Activated T-cell treated with anti-CD3 and anti-CD28 coated beads for 4 hours (primary cell): ENCODE results near the gene PPP2R3A.

Experiments used
- DNase-seq: peaks from one replicate; pipeline ENCODE4 v3.0.0-alpha.2; 2020

The PPP2R3A gene

GRCh38 chr3:135975053-135975452, 9.5 kb downstream of the PPP2R3A start:
- no peak for DNase-seq

- DNase-seq: no peak
Observed at GRCh38 chr3:135975536-135975935, 10.0 kb downstream of the PPP2R3A start.

GRCh38 chr3:135980343-135980742, 14.8 kb downstream of the PPP2R3A start:
- DNase-seq: no peak

DNA sequence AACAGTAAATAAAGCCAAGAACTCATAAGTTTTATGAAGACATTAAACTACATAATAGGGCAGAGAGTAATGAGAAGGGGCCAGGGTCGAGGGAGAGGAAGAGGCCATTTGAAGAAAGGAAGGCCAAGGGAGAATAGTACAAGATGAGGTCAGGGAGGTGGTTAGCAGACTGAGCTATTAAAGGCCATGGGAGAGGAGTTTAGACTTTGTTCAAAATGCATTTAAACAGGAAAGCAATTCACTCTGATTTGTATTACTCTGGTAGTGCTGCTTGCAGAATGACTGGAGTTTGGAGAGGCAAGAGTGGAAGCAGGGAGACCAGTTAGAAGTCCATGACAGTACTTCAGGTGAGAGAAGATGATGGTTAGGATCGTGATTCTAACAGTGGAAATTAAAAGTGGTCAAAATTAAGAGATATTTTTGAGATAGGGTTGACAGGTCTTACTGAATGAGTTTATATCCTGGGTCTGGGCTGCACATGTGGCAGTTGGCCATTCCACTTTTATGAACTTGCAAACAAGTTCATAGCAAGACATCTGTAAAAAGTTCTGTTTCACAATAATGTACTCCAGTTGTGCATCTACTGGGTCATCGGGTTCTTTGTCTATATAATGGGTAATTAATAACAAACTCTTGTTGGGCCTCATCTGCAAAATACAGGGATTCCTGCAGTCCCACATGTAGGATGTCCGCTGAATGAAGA, 16.3 kb downstream of the PPP2R3A start:
- DNase-seq: no peak

GRCh38 chr3:135982404-135982761, 16.9 kb downstream of the PPP2R3A start:
- DNase-seq: no peak

DNA sequence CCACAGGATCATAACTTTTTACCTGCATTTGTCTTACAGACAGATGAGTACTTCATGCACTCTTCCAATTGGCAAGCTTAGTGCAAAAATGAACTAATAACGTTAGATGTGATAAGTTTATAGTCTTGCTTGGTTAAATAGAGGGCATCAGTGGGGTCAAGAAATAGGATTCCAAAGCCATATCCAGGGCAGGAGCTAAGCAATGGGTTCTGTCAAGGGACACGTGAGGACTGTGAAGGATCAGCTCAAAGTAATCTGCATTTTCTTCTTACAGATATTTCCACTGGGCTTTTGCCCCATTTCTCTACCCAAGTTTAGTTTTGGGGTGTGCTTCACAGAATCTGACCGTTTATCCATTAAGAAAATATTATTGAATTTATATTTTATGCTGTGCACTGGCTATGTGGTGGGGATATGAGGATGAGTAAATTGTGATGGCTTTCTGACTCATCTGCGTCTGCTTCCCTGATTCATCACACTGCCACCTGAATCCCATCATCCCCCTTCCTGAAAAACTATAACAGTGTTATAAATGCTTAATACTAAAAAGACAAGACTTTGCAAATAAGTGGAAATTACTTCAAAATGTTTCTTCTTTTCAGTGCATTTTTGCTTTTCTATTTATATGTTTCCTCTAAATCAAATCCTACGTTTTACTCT, 17.5 kb downstream of the PPP2R3A start:
- no peak for DNase-seq

DNA sequence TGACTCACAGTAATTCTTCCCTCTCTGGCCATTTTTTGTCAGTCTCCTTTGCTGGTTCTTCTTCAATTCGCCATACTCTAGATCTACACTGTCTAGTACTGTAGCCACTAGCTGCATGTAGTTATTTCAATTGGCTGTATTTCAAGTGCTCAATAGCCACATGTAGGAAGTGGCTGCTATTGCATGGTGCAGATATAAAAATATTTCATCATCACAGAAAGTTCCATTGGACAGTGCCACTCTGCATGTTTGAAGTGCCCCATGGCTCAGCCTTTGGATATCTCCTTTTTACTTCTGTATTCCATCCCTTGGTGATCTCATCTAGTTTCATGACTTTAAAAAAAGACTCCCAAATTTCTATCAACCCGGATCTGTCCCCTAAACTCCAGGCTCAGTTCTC, 22.1 kb downstream of the PPP2R3A start:
- no peak for DNase-seq

GRCh38 chr3:135989242-135989641, 23.7 kb downstream of the PPP2R3A start:
- no peak for DNase-seq

DNA sequence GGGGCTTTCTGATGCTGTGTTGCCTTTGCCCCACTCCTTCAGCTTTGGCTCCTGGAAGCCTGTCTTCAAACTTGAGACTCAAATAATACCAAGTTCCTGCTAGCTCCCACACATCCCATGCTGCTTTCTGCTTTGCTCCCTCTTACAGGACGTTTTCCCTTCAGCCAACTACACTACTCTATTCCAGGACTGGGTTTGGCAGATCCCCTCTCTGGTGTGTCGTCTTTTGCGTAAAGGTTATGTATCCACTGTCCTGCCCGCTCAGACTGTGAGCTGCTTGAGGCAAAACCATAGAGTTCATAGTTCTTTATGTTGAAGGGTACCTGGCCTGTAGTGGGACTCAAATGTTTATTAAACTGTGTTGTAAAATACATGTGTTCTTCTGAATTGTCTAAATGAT, 25.4 kb downstream of the PPP2R3A start:
- DNase-seq: no peak

DNA sequence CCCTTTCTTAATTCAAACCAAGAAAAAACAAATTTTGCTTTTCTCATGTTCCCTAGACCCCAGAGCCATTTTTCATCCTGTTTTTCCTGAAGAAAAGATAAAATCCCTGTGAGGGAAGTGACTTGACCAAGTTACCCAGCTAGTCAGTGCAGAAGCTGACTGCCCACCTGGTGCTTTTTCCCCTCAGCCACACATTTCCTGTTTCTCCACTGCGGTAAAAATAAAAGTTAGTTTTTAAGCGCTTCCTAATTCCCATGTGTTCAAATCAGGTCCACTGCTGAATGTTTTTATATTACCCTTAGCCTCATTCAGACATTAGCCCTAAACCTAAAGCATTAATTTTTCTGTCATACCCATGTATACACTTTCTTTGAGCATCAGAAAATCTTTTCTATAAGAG, 26.1 kb downstream of the PPP2R3A start:
- DNase-seq: no peak

- DNase-seq: no peak
Observed at GRCh38 chr3:135992072-135992471, 26.5 kb downstream of the PPP2R3A start.

DNA sequence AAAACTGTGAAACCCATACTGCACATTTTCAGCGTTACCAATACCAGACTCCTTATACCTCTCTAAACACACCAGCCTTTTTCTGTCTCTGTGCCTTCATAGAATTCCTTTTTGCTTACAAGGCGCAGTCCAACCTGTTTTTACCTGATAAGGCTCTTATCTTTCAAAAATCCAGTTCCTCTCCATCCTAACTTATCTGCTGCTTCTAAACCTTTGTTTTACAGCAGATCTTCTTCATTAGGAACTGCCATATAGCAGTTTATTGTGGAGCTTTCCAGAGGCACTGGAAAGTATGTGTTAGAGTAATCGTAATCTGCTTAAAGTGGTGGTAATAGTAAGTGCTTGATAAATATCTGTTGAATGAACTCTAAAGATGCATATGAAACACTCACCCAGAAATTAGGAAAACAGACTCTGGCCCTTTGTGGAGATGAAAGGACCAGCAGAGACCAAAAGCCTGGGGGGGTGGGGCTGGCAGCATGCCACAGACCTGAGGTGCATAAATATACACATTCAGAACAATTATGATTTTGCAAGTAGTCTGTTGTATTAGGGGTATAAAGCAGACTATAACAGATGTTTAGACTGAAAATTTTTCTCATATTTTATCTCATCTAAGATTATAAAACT, 29.3 kb downstream of the PPP2R3A start:
- no peak for DNase-seq

DNA sequence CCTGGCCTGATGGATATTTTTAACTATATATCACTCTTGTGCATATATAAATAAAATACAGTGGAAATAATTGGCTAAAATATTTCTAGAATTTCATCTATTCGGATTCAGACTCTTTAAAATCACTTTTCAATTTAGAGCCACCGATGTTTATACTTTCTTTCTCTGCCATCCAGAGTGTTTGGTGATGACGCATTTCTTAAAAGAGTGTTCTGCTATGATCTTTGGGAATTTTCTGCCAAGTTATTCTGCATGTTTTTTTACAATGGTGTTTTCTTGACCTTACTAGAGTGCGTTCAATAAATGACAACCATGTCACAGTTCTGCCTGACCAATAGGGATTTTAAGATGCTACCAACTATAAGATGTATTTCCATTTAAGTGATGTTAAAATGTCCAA, 30.2 kb downstream of the PPP2R3A start:
- no peak for DNase-seq

DNA sequence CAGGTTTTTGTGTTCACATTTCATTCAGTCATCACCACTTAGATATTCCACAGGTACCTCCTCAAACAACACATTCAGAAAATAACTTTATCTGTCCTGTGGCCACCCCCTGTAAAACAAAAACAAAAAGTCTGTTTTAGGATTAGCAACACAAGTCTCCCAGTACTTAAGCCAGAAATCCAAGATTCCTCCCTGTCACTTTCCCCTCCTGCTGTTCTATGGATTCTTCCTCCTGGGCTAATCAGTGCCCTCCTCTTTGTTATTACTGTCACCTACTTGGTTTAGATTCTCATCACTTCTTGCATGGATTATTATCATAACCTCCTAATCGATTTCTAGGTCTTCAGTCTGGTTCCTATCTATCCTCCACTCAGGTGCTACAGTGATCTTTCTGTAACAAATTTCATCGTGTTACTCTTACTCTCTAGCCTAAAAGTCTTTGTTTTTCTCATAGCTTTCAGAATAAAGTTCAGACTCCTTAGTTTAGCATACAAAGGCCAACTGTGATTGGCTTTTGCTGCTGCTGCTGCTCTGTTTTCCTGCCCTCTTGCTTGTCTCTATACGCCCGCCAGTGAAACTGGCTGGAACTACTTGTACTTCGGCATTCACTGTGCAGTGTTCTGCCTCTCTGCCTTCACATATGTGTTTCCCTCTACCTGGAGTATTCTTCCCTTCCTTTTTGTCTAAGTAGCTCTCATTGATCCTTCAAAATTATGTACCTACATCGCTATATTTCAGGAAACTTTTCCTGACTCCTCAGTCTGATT, 32.2 kb downstream of the PPP2R3A start:
- no peak for DNase-seq

DNA sequence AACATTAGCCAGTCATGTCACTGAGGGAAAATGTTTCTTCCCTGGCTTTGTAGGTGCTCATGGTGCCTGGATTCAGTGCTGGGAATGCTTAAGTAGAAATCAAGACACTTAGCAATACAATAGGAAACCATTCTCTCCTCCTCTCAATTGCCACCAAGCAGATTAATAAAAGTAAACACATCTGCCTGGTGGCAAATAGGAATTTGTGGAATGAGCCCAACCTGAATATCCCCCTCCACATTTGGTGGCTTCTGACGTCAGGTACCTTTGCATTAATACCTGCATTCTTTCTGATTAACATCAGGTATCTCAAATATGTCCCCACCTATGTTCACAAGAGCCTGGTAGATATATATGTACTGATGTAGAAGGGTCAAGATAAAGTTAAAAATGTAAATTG, 42.7 kb downstream of the PPP2R3A start:
- no peak for DNase-seq

GRCh38 chr3:136008732-136009470, 43.4 kb downstream of the PPP2R3A start:
- DNase-seq: no peak

GRCh38 chr3:136018876-136019275, 53.3 kb downstream of the PPP2R3A start:
- DNase-seq: no peak

- no peak for DNase-seq
Observed at GRCh38 chr3:136021803-136022202, 56.3 kb downstream of the PPP2R3A start.

DNA sequence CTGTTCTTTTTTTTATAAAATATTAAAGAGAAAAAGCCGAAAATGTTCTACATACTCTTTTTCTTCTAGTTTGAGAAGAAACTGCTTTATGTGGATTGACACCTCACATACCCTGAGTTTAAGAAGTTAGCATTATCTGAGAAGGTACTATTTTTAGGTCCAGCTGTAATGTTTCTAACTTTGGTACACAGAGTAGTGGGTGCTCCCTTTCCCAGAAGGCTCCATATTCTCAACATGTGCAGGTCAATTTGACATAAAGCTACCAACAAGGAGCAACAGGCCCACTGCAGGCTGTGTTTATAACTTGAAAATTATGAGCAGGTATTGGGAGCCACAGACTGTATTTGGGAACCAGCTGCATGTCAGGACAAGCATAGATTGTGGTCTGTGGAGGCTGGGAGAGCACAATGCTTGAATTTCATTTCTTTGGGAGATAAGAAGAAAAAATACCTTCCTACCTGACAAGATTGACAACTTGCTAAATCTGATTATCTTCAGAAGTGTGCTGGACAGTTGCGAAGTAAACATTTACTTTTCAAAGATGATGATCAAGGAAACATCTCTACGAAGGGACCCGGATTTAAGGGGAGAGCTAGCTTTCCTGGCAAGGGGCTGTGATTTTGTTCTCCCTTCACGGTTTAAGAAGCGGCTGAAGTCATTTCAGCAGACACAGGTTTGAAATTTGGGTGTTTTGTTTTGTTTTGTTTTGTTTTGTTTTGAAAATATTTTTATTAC, 57.2 kb downstream of the PPP2R3A start:
- no peak for DNase-seq

- no peak for DNase-seq
Observed at GRCh38 chr3:136023264-136023978, 57.9 kb downstream of the PPP2R3A start.

- no peak for DNase-seq
Observed at GRCh38 chr3:136036306-136036705, 70.8 kb downstream of the PPP2R3A start.

- no peak for DNase-seq
Observed at GRCh38 chr3:136038668-136039067, 73.1 kb downstream of the PPP2R3A start.
